Suppressor macrophage treated with lipopolysaccharide for 4 hours (primary cell): ENCODE results near the gene CALHM3.

Experiments
- DNase-seq: peaks from one replicate; pipeline ENCODE4 v3.0.0-alpha.2; 2020

CALHM3 gene

DNA sequence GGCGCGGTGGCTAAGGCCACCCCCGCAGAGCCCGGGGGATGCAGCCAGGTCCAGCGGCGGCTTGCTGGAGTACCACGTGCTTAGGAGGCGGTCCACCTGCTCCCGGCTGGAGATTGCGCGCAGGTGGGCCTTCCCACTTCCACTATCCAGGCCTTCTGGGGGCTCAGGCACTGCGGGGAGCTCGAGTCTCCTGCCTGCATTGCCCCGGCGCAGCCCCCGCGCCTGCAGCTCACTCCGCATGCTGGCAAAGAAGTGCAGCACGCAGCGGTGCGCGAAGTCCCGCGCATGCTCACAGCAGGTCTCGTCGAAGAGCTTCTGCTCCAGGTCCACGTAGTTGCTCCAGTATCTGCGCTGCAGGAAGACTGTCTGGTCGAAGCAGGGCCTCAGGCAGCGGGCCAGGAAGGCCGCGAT is 5.8 kb downstream of the CALHM3 start:
- no peak for DNase-seq

DNA sequence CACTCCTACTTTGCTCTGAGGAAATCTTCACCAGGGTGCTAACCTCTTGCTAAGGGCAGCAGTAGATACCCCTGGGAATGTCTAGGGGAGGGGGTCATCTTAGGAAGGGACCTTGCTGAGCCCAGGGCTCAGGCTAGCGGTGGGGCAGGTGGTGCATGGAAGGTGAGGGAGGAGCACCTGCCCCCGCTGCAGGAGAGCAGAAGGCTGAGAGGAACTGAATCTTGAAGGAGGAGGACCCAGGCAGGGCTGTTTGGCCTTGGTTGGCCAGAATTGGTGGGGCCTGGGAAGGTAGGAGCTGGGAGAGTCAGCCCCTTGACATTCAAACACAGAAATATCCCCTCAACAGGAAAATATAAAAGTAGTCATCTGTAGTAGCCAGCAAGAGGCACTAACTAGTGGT is 7.0 kb downstream of the CALHM3 start:
- DNase-seq = no peak

DNA sequence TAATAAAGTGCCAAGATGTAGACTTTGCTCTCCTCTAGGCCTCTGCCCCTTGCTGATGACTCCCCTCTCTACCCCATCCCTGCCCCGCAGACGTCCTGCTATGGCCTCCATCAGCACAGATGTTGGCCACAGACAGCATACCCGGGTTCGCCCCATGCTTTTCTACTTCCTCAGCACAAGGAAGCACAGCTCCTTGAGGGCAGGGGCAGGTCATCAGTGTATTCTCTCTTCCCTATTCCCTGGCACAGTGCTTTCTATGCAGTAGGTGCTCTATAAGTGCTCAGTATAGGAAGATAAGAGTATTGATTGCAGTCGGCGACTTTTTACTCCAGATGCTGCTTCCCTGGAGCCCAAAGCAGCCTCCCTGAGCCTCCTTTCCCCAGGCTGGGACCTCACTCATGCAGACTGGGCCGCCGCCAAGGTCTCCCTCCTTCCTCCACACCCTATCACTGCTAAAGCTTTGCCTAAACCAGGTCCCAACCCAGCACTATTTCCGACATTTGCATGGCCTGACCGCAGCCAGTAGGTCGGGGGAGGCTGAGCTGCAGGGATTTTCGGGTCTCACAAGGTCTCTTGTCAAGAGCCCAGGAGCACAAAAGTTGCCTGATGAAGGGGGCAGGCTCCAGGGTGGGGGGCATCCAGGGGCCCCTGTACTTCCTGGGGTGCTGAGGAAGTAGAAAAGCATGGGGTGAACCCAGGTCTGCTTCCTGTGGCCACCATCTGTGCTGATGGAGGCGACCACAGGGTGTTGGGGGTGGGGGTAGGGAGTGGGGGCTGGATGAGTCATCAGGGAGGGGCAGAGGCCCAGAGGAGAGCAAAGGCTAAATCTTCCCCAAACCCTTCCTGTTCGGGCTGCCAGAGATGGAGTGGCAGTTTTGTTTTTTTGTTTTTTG is 8.0 kb downstream of the CALHM3 start:
- DNase-seq = peak; percentile 48

DNA sequence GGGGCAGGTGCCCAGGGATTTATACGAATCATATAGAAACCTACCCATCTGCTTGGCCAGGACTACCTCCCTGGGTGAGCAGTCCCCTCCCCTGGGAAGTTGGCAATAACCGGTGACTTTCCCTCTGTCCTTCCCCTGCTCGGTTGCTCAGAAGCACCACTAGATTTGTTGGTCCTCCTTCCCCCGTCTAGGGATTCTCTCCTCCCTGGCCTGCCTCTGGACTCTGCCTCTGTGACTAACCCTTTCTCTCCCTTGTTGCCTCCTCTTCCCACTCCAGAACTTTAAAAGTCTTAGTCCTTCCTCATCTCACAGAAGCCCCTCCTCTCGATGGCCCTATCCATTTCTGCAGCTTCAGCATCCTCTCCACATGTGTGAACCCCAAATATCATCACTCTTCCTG is 9.8 kb downstream of the CALHM3 start:
- no peak for DNase-seq

DNA sequence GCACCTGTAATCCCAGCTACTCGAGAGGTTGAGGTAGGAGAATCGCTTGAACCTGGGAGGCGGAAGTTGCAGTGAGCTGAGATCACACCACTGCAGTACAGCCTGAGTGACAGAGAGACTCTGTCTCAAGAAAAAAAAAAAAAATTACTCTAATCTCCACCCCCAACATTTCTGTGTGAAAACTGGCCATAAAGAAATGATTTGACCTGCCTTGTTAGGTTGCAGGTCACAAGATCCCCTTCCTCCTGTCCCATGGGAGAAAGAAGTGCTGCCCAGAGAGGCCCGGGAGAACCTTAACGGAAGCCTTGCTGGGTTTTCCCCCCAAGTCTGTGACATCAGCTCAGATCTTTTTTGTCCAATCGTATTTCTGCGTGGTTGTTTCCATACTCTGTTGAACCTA is 11.6 kb downstream of the CALHM3 start:
- DNase-seq = no peak

DNA sequence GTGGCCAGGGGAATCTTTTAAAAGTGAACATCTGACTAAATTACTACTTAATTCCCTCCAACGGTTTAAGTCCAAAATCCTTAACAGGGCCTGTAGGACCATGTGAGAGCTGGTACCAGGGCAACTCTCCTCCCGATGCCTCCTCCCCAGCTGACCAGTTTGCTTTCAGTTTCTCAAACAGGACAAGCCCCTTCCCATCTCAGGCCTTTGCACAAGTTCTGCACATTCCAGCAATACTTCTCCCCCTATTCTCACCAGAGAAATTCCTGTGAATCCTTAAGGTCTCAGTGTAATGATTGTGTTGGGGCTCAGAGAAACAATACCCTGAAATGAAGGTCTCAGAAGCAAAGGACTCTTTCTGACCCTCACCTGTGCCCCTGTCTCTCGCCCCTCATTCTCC is 12.3 kb downstream of the CALHM3 start:
- DNase-seq = no peak

DNA sequence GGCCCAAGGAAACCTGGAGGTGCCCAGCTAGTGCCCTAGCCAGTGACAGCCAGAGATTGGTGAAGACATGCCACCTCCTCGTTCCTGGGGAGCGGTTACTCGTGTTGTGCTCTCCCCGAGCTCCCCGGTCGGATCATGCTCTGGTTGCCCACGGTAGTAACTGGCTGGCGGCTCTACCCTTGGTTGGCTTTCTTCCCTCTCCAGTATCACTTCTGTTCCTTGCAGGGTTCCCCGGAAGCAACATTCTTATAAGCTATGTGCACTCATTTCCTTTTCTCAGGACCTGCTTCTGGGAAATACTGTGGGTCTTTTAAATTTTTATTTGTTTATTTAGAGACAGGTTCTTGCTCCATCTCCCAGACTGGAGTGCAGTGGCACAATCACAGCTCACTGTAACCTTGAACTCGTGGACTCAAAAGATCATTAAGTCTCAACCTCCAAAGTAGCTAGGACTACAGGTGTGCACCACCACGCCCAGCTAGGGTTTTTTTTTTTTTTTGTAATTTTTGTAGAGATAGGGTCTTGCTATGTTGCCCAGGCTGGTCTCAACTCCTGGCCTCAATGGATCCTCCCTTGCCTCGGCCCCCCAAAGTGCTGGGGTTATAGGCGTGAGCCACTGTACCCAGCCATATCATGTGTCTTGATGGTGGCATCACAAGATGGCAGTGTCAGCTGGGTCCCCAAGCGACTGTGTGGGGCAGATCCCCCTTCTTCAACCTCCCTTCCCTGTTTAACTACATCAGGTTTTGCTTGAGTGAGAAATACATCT is 13.4 kb downstream of the CALHM3 start:
- DNase-seq = peak; percentile 87

DNA sequence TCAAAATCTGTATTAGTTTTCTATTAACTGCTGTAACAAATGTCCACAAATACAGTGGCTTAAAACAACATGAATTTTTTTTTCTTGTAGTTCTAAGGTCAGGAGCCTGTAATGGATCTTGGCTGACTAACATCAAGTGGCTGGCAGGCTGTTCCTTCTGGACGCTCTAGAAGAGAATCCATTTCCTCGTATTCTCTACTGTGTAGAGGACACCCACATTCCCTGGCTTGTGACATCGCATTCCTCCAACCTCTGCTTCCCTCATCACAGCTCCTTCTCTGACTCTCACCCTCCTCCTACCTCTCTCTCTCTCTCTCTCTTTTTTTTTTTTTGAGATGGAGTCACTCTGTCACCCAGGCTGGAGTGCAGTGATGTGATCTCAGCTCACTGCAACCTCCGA is 15.5 kb downstream of the CALHM3 start:
- DNase-seq = peak; percentile 69

DNA sequence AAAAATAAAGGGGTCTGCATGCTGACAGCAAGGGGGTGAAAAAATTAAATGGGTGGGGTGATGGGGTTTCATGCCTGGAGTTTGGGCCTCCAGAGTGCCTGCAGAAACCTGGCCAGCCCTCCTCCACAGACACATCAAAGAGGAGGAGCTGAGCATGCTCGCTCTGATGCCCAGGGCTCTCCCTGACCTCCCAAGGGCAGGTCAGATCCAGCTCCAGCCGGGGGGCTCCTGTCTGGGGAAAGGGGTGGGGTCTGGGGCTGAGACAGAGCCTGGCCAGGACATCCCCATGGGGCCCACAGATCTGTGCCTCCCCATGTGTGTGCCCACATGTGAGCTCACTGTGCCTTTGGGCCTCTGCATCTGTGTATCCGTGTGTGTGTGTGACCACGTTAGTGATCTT is 19.4 kb downstream of the CALHM3 start:
- no peak for DNase-seq

DNA sequence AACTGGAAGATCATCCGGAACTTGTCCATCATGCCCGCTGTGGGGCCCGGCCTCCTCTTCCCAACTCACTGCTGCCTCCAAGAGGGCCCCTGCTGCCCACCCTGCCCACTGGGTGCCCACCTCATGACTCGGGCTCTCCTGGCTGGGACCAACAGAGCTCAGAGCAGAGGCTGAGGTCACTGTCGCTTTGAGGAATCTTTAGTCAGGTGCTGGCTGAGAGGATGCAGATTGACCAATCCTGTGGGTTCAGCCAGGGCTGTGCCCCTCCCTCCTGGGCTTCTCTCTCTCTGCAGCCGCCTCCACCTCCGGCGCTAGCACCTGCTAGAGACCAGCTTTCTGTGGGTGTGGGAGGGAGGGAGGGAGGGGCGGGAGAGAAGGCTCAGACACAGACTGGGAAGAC is 20.3 kb downstream of the CALHM3 start, which contains the start of gene CALHM1:
Gene CALHM1 (minus strand): TSS at position 181 of the 400 bp plus-strand sequence. CDS start 149 bp downstream, at position 32.
- DNase-seq = no peak

DNA sequence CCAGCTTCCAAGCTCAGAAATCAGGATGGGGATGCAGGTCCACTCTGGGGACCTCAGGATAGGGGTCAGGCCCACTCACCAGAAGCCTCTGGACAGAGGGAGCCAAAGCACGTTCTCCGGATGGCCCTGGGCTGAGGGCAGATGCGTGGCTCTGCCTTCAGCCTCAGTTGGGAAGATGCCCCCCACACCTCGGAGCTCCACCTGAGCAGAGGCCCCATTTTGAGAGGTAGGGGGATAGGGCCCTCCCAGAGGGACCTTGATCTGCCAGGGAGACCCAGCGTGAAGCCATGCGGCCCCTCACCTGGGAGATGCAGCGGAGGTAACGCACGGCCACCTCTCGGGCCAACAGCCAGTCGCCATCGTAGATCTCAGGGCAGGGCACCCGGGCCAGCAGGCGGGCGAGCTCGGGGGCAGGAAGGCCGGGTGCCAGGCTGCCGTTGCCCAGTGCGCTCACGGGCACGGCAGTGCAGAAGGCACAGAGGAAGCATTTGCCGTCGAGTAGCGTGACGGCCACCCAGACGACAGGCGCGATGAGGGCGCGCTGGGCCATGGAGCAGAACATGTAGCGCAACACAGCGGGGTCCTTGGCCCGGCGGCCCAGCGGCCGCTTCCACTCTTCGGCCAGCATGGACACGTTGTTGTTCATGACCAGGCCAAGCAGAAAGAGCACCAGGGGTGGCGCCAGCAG is 21.0 kb downstream of the CALHM3 start:
- DNase-seq = no peak

DNA sequence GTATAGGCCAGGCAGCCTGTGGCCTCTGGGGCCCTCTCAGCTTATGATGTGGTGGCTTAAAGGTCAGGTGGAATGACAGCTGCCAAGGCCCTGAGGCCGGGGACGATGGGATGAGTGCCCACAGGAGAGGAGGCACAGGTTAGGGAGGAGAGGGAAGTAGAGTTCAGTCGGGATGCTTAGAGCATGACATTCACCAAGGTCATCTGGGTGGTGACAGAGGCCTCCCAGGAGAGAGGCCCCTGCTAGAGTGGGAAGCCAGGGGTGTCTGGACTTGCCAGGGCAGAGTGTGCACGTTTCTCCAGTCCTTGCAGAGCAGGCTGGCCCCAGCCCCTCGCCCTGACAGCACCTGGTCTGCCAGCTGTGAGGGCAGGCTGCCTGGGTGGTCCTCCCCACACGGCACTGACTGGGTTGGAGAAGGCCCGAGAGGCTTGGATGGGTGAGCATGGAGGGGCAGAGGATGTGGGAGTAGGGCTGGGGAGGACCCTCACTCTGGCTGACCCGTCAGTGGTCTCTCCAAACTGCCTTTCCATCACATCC is 21.8 kb downstream of the CALHM3 start:
- DNase-seq = no peak

DNA sequence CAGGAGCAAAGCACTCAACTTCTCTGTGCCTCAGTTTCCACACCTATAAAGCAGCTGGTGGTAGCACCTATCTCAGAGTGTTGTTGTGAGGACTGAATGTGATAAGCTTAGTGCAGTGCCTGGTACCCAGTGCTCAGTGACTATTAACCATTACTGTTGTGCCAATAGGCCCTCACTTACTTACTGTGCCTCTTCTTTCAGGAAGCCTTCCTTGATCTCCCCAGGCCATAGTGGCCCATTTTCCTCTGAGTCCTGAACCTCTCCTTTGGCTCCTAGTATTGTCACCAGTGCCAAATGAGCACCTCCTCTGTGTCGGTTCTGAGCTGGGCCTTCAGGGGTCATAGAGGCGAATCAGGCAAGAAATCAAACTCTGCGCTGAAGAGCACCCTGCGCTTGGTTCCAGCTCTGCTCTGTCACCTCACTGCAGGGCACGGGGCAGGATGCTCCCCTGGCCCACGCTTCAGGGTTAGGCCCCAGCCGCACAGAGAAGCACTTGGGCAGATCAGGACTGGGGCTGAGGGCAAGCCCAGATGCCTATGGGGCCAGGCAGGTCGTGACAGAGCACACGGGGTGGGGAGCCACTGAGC is 22.9 kb downstream of the CALHM3 start:
- no peak for DNase-seq

DNA sequence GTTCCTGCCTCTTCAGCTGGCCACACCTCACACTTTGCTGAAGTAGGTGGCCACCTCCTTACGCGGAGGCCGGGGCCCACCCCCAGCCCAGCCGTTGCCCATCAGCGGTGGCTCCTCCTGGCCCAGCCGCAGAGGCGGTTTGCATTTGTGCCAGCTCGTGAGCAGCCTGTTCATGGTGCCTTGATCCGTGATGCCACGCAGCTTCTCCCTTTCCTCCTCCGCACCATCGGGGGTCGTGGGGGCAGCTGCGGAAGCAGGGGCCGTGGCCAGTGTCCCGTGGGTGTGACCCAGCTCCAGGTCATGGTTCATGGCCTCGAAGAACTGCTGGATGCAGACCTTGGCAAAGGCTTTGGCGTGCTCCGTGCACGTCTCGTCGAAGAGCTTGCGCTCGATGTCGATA is 23.8 kb downstream of the CALHM3 start:
- no peak for DNase-seq

DNA sequence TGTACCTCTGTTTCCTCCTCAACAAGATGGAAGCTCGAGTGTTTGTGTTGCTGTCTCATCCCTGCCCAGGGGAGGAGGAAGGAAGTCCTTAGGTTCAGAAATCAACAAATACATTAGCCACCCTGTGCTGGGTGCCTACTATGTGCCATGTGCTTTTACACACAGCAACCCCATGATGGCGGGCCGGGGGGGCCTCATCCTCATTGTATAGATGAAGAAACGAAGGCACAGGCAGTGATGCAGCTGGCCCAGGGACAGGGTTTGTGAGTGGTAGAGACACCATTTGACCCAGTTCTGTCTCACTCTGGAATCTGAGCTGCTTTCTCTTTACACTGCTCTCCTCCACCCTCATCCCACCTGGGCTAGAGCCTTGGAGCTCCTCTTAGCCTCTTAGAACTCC is 25.0 kb downstream of the CALHM3 start:
- DNase-seq = no peak

DNA sequence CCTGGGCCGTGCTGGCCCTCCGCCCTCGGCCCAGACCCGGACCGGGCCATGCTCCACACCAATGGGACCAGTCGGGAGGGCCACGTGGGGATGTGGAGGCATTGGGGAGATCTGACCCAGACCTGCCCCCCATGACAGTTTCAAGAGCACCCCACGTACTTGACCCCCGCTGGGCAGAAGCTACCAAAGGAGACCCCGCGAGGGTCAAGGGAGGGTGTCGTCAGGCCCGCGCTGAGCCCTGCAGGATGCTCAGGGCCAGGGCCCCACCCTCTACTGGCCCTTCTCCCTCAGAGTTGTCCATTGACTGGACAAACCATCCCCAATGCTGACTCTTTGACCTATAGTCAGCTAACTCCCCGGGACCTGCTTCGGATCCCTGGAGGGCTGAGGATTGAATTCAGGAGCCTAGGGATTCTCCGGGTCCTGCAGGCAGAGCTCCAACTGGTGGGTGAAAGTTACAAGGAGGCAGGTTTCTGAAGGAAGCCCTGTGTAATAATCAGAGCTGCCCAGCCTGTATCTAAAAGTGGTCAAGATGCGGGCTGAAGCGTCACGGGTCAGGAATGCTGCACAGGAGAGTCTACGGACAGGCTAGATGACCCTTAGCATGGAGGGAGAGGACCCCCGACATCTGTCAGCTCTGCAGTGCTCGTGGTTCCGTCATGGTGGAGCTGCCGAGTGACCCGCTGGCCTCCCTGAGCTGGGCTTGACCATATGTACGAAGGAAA is 26.4 kb downstream of the CALHM3 start:
- no peak for DNase-seq

DNA sequence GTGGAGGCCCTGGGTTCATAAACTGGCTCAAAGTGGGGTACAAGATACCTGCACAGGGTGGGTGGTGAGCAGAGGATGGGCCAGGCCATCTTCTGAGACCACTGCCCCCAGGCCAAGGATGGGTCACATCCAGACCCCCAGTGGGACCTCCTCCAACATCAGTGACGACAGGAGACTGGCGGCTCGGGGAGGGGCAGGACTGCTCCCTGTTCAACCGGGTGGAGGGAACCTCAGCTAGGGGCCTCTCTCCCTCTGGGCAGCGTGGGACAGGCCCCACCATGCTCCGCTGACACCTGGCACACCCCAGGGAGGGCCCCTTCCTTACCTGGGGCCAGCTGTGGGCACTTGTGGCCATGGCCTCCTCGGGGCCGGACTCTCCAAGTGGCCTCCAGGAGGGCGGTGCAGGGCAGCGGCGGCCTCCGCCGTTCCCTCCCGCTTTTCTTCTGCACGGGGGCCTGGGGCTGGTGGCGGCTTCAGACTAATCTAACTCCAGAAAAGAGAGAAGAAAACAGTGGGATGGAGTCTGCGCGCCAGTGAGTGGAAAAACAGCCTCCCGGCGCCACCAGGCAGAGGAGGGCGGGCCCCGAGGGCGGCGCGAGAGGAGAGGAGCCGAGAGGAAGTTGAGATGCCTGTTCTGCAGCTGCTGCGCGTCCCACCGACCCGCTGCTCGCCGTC is 27.1 kb downstream of the CALHM3 start, which contains the start of gene CALHM2:
Gene CALHM2 (minus strand): TSS at position 540 of the 675 bp plus-strand sequence. CDS start 2,429 bp downstream, outside the sequence.
- DNase-seq = peak; percentile 69

DNA sequence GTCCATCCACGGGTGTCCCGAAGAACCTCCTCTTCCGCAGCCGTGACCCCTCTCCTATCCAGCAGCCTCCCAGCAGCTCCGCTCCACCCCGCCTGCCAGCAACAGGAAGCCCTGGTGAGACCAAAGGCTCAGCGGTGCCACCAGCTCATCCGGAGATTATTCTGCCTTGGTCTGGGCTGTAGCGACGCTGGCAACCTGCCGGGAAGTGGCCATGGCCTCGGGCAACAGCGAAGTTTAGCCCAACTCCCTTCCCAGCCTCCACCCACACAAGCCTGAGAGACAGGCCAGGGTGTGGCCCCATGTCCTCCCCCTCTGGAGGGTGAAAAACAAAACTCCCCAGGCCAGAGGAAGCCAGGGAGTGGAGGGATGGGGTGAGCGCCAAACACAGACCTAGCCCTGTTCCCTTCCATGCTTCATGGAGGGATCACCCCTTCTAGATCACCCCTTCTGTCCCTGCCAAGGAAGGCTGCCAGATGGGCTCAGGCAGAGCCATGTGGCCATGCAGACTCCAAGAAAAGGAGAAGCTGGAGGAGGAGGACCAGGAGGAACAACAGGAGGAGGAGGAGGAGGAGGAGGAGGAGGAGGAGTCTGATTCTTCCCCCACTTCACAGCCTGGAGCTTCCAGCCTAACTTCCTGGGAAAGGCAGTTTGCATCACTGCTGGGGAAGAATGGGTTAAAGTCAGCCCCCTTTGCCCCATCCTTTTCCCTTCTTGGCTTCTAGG is 27.8 kb downstream of the CALHM3 start:
- DNase-seq = peak; percentile 54

DNA sequence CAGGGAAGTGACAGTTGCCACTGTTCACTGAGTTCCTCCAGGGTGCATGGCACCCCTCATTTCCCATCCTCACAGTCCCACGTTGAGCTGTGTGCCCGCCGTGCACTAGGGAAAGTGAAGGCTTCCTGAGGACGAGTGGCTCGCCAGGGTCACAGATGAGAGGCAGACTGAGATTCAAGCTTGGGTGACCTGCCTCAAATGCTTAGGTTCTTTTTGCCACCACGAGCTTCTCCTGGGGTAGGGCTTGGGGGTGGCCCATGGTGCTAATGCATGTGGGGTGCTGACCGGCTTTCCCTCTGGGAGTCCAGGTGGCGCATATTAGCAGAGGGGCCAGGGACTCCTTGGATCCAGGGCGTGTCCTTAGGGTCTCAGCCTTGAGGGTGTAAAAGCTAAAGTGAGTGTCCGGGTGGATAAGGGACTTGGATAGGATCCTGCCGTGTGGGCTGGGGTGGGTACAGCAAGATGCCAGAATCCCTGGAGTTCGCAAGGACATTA is 28.8 kb downstream of the CALHM3 start:
- no peak for DNase-seq
